Measurements from ENCODE around the gene EIF2S3B. TPM values are rescaled to one million over a fixed set of nuclear protein-coding genes. Genes with fewer than 3 reads are reported as not detected.

The EIF2S3B gene
- total RNA-seq, 1 donor = 10.2 TPM

- no peak for DNase-seq (ENCODE audit: low read depth in 2 of 3, low spot score in 2 of 3)
Observed at GRCh38 chr12:10553148-10553547, 47.5 kb downstream of the EIF2S3B start.

DNA sequence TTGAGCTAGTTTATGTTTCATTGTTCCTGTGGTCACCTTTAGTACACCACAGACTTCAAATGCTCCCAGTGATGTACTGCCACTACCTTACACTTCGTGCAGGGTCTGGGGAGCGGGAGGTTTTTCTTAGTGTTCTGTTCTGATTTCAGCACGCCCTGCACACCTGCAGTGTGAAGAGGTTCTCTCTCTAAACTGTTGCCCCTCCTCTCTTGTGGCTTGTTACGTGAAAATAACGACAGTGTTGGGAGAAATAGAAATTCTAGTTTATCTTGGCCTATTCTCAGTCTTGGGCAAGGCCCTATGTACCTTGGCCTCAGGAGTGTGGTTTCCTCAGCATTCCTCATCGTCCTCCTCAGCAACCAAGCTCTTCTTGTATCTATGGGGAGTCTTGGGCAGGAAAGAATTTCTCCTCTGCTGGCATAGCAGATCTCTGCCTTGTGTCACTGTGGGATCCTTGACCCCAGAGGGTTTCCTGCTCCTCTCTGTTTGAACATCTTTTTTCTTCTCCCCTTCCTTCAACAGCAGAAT is 48.6 kb downstream of the EIF2S3B start:
- no peak for DNase-seq (ENCODE audit: low read depth in 2 of 3, low spot score in 2 of 3)

- peak in 1 of 3 donors; percentile 45 for DNase-seq (ENCODE audit: low read depth in 2 of 3, low spot score in 2 of 3)
Observed at GRCh38 chr12:10554756-10555481, 49.2 kb downstream of the EIF2S3B start.

- DNase-seq (ENCODE audit: low read depth in 2 of 3, low spot score in 2 of 3) = no peak
Observed at GRCh38 chr12:10557329-10557728, 51.6 kb downstream of the EIF2S3B start.

- no peak for DNase-seq (ENCODE audit: low read depth in 2 of 3, low spot score in 2 of 3)
Observed at GRCh38 chr12:10557766-10558165, 52.1 kb downstream of the EIF2S3B start.

Small RNA genes within 50 kb of the gene (small RNA-seq; reads per million reads assigned to genes)
- gene SLC25A39P2 = not detected

Other genes starting within 250 kb of the EIF2S3B start
- gene KLRD1, start 198.0 kb upstream of the EIF2S3B start, total RNA-seq = under 0.01 TPM
- gene KLRK1, start 115.8 kb upstream of the EIF2S3B start, total RNA-seq = under 0.01 TPM
- not detected for gene KLRC4, start 96.1 kb upstream of the EIF2S3B start, total RNA-seq
- gene KLRC3, start 85.3 kb upstream of the EIF2S3B start, total RNA-seq = not detected
- under 0.01 TPM for gene KLRC2, start 69.9 kb upstream of the EIF2S3B start, total RNA-seq
- not detected for gene KLRC1, start 52.5 kb upstream of the EIF2S3B start, total RNA-seq
- gene MAGOHB, start 107.7 kb downstream of the EIF2S3B start, total RNA-seq = 2.7 TPM
- gene STYK1, start 168.2 kb downstream of the EIF2S3B start, total RNA-seq = 1.6 TPM
- 142 TPM for gene YBX3, start 217.4 kb downstream of the EIF2S3B start, total RNA-seq

Measured in hematopoietic multipotent progenitor cell (in vitro differentiated cells).